Right kidney (tissue), 1 donor: Measurements from ENCODE around the gene FOXN3.

Experiments
- DNase-seq: peaks from one replicate; pipeline ENCODE4 v3.0.0-alpha.2; 2016

FOXN3 gene

DNA sequence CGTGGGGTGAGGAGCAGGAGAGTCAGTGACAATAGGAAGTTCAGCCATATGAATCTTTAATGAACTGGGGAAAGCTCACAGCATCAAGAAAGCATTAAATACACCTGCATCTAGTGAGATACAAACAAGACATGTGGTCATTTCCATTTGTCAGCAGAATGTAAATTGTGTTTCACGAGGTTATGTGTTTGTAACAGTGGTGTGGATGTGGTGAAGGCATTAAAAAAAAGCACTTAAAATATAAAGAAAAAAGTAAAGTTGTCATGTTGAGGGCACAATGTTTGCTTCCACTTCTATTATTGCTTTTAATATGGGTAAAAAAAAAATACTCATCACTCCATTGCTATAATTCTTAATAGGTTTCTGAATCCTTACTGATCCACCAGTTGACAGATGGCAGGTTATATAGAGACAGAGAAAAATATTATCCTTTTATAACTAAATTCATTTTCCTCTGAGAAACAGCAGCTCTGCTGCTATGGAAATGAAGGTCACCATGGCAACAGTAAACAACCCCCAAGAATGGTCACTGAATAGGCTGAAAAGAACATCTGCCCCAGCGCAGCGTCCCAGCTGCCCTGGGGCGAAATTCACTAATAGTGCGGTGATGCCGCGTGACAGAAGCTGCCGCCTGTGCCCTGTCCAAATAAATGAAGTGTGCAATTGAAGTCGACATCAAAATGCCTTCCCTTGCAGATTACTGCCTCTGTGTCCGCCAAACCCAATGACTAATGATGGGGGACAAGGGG, 226.1 kb downstream of the FOXN3 start:
- no peak for DNase-seq

DNA sequence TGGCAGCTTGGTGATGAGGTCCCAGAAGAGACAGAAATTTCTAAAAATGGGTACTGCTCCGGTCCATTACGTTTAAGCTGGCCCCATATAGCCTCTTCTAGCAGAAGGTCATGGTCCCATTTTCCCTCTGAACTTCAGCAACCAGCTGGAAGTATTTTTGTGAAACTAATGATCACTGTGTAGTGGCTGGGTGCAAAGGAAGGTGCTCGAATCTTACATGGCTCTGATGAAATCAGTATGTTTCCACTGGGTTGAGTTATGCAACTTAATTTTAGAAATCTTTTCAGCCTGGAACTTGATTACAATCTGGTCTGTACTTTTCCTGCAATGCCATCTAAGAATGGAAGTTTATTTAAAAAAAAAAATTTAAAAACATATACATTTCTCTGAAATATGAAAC, 228.5 kb downstream of the FOXN3 start:
- DNase-seq = no peak

GRCh38 chr14:89187501-89187900, 229.5 kb downstream of the FOXN3 start:
- DNase-seq = no peak

DNA sequence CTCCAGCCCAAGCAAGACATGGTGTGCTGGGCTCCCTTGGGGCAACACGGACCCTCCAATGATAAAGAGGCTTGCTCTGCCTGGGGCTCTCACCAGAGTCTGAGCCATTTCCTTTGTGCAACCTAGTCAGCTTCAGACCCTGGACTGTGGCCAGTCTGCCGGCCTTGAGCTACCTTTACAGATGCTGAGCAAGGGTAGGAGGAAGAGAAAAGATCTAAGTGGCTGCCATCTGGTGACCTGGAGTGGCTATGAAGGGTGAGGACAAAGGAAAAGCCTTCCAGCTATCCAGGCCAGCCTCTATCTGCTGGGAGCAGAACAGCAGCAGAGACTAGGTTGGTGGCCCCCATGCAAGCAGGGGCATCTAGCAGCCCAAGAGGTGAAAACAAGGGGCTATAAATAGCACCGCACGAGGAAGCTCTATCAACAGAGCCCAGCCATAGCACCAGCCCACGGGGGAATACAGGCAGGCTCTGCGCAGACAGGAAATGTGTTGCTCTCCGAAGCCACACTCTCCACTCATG, 230.1 kb downstream of the FOXN3 start:
- DNase-seq = no peak

DNA sequence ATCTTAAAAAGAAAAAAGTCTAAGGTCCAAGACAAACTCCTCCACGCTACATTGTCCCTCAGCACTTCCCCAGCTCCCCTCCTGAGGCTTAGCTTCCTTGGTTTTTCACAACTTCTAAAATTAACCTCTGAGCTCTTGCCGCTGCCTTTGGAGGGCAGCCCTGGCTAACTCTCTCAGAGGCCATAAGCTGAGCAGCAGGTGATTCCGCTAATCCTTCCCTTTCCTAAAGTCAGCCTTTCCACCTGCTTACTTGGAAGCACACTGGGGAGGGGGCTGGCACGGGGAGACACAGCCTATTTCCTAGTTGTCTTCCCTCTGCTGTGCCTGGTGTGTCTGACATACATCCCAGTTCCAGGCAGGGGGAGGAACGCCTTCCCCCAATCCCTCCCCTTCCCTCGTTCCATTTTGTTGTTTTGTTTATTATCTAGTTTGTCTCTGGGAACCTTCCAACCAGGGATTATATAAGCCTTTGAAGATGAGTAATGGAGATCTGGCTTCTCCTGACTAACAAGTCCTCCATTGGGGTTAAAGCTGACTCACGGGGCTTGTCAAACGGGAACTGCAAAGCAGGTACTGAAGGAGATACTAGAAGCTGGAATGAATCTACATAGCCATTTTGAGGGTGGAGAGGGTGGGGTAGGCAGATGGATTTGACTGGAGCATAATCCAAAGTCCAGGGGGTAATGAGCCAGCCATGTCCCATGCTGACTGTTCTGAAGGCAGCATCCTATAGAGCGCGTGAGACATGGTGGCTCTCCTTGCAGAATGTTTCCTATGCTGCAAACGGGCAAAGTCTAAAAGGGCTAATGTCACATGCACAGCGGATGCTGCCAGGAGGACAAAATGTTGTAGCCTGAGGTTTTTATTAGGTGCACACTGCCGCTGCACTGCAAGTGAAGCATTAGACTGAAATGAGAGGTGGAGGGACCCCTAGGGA, 230.8 kb downstream of the FOXN3 start:
- DNase-seq = no peak

DNA sequence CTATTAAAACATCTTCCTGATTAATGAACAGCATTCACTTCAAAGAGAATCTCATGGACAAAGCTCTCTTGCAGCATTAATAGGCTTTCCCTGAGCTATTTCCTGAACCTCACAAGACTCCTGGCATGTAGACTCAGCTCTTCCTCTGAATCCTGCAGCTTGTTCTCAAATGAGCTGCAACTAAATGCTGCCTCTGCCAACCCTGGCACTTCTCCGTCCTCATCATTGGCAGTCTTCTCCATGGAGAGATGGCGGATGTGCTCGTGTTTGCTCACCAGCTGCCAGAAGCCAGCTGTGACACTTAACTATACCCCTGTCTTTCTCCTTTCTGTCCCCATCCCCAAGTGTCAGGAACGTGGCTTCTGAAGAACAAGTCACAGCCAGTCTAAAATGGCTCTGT, 232.1 kb downstream of the FOXN3 start:
- no peak for DNase-seq

DNA sequence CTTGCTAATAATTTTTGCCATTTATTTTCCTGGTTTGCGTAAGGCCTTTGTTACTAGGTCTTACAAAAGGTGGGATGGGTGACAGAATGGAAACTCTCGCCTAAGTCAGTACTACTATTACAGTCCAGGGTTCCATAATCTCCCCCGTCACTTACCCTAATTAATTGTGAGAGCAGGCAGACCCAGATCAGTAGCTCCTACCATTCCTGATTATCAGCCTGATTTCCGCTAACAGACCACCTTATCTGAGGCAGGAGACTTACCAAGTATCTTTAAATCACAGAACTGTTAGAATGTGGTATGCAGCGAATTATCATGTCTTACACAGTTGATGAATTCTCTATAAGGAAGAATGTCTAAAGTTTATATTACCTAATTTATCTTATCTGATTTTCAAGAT, 234.7 kb downstream of the FOXN3 start:
- no peak for DNase-seq

GRCh38 chr14:89180546-89180945, 236.5 kb downstream of the FOXN3 start:
- no peak for DNase-seq

DNA sequence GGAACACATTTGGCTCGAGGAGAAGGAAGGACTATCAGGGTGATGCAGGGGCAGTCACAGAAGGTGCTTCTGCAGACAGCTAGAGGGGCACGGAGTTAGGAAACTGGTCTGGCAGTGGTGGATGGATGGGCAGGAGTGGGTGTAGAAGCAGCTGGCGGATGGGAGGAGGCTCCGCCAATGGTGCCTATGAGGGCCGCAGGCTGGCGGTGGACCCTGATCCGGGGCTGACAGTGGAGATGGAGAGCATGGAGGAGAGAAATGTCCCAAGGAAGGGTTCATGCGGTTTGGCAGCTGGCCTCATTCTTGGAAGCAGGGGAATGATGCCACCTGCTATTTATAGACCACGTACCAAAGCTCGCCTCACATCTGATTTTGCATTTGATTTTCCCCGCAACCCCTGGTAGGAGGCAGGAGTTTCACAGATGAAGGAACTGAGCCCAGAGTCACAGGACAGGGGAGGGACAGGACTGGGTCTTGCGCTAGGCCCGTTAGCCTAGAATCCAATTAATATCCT, 237.1 kb downstream of the FOXN3 start:
- no peak for DNase-seq

DNA sequence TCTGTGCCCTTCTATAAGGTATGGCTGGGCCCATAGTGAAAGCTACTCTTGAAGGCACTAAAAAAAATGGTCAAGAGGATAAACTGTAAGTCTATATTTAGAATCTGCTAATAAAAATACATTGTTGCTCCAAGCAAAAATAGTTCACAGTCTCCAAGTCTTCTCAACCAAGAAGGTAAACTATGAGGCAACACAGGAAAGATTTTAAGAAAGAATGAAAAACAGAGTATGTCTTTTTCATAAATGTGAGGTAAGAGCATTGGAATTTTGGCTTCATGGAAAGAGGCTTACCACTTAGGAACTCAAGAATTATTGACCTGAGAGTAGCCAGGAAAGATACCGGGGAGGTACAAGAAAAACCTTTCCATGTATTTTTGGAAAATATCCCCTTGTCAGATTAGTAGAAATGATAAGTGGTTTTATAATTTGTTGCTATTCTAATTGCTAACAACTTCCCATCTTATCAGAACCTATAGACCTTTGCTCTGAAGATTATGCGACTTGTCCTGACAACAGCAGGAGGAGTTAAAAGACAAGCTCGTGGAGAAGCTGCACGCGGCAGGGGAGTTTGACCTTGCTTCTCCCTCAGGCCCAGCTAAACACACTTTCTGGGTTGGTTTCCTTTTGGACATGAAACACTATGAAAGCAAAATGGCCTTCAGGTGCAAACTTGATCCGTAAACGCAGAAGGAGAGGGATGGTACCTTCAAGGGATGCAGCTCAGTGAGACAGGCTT, 238.1 kb downstream of the FOXN3 start:
- no peak for DNase-seq

DNA sequence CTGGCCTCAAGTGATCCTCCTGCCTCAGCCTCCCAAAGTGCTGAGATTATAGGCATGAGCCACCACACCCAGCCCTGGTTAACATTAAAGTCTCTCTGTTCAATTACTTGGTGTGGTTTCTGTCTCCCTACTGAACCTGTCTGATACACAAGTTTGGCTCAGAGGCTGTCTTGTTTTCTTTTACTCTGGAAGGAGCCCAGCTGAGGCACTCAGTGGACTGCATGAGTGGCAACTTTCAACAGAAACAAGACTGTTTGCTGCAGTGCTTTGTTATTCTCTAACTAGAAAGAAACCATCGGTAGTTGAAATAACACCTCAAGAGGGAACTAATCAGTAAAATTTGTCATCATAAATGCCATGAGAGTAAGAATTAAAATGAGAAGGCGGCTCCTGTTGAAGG, 238.7 kb downstream of the FOXN3 start:
- no peak for DNase-seq

GRCh38 chr14:89175881-89176799, 240.9 kb downstream of the FOXN3 start:
- no peak for DNase-seq

GRCh38 chr14:89171628-89172027, 245.4 kb downstream of the FOXN3 start:
- DNase-seq = no peak

- DNase-seq = no peak
These were observed 245.9 kb downstream of the FOXN3 start for GRCh38 chr14:89171168-89171567.

DNA sequence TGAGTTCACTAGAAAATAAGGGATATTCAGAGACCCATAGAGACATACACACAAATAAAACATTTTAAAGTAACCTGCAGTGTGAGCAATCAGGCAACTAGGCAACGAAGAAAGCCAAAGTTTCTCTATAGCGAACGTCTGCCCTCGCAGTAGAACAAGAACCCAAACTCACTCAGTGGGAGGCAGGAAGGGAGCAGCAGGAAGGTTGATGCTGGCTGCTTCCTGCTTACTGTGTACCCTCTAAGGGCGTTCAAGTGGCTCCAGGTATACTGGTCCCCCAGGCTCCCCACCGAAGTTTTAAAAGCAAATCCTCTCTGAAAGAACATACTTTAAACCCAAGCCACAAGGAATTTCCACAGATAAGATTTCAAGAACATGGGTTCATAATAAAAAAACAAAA, 249.3 kb downstream of the FOXN3 start:
- DNase-seq = no peak

DNA sequence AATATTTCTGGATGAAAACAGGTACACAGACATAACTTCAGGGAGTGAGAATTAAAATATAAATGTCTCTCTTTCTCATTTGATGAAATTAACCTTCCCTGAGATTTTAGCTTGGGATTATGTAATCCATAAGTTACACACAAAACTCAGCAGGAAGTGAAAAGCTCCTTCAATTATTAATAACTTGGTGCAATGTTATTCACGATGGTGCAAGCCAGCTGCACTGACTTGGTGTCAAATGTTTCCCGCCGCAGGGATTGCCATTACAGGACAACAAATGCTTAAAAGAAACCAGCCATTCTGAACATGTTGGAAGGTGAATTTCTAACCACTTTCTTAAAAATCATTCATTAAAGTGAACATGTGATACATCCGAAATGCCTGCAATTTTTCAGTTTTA, 250.4 kb downstream of the FOXN3 start:
- DNase-seq = no peak

DNA sequence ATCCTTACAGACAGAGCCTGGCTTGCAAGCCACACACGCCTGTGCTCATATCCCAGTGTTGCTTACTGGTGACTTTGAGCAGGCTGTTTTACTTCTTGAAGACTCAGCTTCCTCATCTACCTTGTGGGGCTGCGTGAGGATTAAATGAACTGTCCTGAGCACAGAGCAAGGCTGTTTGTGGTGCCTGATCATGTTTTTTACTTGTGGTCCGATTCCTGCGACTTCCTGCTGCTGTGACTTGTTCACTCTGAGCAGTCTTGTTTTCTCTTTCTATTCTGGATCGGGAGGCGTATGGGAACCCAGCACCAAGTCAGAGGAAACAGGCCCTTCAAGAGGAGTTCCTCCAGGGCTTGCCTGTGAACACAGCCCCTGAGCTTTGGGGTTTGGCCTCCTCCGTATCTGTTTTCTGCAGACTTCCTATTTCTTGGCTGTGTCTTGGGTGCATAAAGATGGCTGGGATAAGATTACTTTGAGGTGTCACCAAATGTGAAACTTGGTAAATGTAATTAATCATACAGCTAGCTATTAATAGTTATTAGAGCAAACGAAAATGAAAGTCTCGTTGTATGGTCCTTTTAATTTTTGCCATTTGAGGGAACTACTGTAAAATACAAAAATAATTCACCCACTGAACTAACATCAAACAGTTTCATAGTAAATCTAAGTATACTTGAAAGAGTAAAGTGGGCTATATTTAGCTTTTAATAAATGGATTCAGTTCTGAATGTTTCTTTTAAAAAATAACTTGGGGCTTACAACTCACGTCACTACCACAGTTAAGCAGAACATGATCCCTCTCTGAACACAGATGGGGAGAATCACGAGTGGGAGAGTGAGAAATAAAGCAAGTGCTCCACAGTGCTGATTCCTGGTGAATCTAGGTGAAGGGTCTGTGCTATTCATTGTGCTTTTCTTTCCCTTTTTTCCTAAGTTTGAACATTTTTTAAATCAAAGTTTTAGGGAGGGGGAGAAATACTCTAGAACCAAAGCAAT, 251.5 kb downstream of the FOXN3 start:
- no peak for DNase-seq

GRCh38 chr14:89164168-89165073, 252.6 kb downstream of the FOXN3 start:
- DNase-seq = no peak
